Erythroblast (primary cell): ENCODE results near the gene ZNF92.

Source experiments
- GATA1 ChIP-seq: IDR thresholded peaks from 2 replicates; pipeline ENCODE4 v1.6.1; 2011; ENCODE audit warnings: low read depth, mild to moderate bottlenecking, control low read depth, low read length, moderate library complexity
- POLR2A ChIP-seq: IDR thresholded peaks from 2 replicates; pipeline ENCODE4 v1.6.1; 2011; ENCODE audit warnings: mild to moderate bottlenecking, low read length

DNA sequence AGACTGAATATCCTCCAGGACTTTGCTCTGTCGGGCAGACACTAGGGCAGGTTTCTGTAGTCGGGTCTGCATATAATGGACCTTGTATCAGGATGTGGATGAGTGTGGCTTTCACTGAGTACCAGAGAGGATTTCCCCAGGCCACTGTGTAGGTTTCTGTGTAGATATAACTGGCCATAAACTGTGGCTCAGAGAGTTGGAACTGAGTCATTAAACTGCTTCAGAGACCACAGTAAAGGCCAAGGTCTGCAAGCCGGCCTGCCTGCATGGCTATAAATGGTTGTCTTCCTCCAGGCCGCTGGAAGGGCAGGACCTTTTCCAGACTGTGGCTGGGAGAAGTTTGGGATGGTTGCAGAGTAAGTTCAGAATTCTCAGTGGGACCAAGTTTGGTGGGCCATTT is 16.9 kb downstream of the ZNF92 start:
- TF ChIP-seq POLR2A (no peak), GATA1 (no peak)
